ENCODE results near the gene SULT4A1. TPM values are rescaled to one million over a fixed set of nuclear protein-coding genes. Genes with fewer than 3 reads are reported as not detected.

SULT4A1 gene
- total and polyA plus RNA-seq, 2 of the 8 experiments (the other 6 are each of a cell fraction or from before 2014, with no cell fraction given): 9.1 to 11.8 TPM

DNA sequence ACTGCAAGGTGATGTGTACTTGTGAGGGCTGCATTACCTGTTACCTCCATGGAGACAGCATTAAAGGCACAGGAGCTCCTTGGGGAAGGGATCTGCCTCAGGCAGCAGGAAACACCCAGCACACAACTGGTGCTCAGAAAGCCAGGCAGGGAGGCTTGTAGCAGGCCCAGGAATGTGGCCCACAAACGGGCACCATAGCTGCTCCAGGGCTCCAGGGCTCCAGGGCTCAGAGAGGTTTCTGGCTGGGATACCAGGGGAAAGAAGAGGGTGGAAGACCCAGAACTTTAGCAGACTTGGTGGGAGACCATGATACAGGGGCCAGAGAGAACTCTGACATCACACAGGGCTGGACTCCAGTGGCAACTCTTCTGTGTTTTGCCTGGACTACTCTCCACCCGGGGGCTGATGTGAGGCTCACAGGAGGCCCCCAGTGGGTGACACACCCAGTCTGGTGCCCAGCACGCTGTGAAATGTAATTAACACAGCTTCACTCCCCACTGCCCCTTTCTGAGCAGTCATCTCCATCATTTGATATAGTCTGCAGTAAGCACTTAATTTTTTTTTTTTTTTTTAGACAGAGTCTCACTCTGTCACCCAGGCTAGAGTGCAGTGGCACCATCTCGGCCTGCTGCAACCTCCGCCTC, 14.7 kb upstream of the SULT4A1 start (continued):
- TF ChIP-seq, protein P1, sequence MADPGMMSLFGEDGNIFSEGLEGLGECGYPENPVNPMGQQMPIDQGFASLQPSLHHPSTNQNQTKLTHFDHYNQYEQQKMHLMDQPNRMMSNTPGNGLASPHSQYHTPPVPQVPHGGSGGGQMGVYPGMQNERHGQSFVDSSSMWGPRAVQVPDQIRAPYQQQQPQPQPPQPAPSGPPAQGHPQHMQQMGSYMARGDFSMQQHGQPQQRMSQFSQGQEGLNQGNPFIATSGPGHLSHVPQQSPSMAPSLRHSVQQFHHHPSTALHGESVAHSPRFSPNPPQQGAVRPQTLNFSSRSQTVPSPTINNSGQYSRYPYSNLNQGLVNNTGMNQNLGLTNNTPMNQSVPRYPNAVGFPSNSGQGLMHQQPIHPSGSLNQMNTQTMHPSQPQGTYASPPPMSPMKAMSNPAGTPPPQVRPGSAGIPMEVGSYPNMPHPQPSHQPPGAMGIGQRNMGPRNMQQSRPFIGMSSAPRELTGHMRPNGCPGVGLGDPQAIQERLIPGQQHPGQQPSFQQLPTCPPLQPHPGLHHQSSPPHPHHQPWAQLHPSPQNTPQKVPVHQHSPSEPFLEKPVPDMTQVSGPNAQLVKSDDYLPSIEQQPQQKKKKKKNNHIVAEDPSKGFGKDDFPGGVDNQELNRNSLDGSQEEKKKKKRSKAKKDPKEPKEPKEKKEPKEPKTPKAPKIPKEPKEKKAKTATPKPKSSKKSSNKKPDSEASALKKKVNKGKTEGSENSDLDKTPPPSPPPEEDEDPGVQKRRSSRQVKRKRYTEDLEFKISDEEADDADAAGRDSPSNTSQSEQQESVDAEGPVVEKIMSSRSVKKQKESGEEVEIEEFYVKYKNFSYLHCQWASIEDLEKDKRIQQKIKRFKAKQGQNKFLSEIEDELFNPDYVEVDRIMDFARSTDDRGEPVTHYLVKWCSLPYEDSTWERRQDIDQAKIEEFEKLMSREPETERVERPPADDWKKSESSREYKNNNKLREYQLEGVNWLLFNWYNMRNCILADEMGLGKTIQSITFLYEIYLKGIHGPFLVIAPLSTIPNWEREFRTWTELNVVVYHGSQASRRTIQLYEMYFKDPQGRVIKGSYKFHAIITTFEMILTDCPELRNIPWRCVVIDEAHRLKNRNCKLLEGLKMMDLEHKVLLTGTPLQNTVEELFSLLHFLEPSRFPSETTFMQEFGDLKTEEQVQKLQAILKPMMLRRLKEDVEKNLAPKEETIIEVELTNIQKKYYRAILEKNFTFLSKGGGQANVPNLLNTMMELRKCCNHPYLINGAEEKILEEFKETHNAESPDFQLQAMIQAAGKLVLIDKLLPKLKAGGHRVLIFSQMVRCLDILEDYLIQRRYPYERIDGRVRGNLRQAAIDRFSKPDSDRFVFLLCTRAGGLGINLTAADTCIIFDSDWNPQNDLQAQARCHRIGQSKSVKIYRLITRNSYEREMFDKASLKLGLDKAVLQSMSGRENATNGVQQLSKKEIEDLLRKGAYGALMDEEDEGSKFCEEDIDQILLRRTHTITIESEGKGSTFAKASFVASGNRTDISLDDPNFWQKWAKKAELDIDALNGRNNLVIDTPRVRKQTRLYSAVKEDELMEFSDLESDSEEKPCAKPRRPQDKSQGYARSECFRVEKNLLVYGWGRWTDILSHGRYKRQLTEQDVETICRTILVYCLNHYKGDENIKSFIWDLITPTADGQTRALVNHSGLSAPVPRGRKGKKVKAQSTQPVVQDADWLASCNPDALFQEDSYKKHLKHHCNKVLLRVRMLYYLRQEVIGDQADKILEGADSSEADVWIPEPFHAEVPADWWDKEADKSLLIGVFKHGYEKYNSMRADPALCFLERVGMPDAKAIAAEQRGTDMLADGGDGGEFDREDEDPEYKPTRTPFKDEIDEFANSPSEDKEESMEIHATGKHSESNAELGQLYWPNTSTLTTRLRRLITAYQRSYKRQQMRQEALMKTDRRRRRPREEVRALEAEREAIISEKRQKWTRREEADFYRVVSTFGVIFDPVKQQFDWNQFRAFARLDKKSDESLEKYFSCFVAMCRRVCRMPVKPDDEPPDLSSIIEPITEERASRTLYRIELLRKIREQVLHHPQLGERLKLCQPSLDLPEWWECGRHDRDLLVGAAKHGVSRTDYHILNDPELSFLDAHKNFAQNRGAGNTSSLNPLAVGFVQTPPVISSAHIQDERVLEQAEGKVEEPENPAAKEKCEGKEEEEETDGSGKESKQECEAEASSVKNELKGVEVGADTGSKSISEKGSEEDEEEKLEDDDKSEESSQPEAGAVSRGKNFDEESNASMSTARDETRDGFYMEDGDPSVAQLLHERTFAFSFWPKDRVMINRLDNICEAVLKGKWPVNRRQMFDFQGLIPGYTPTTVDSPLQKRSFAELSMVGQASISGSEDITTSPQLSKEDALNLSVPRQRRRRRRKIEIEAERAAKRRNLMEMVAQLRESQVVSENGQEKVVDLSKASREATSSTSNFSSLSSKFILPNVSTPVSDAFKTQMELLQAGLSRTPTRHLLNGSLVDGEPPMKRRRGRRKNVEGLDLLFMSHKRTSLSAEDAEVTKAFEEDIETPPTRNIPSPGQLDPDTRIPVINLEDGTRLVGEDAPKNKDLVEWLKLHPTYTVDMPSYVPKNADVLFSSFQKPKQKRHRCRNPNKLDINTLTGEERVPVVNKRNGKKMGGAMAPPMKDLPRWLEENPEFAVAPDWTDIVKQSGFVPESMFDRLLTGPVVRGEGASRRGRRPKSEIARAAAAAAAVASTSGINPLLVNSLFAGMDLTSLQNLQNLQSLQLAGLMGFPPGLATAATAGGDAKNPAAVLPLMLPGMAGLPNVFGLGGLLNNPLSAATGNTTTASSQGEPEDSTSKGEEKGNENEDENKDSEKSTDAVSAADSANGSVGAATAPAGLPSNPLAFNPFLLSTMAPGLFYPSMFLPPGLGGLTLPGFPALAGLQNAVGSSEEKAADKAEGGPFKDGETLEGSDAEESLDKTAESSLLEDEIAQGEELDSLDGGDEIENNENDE (IDR thresholded peaks at IDR 0.05; ENCODE audit: insufficient replicate concordance, low read length): no peak
- TF ChIP-seq USF2 (IDR thresholded peaks at IDR 0.05; ENCODE audit: low read length): no peak
- TF ChIP-seq SRF (IDR thresholded peaks at IDR 0.05; ENCODE audit: low read depth, low read length): no peak
